ENCODE measurements around the gene NRG3.

GRCh38 chr10:82813856-82814255 lies 938.9 kb downstream of the NRG3 start:
- no peak for TF ChIP-seq YY1 (IDR thresholded peaks at IDR 0.05; ENCODE audit: insufficient read depth, insufficient read length)
- no peak for TF ChIP-seq SUZ12 (IDR thresholded peaks at IDR 0.05; ENCODE audit: extremely low read depth, insufficient read depth, insufficient read length)
- TF ChIP-seq ZNF274 (IDR thresholded peaks at IDR 0.05; ENCODE audit: low read depth, low read length), result no peak

Data from NT2/D1 (cell line).